Kidney (tissue), 22 donors: ENCODE data around the gene METTL14. TPM values are rescaled to one million over a fixed set of nuclear protein-coding genes. Genes with fewer than 3 reads are reported as not detected.
"Not testable (repeated sequence)": the region's sequence is repeated elsewhere in the genome, so short reads cannot be mapped to it uniquely, and the experiment has no call there.

Experiments used
- DNase-seq, 5 donors: peaks; one replicate each; pipeline ENCODE4 v3.0.0-alpha.2; 2013 to 2020
- FAIRE-seq: peaks from 2 replicates; lab custom pipeline; 2012; peaks lifted over from hg19 to GRCh38; lab: Jason Lieb, UNC
- H3K27ac ChIP-seq, 2 donors: one replicate each; pipeline ENCODE4 v1.7.0; 2013; ENCODE audit warnings: low read depth in 2 of 2, low read length in 2 of 2, inconsistent platforms in 1 of 2
- H3K27me3 ChIP-seq: one replicate; pipeline ENCODE4 v1.7.1; 2013; ENCODE audit warnings: low read length, inconsistent platforms; ENCODE audit not compliant: control insufficient read depth, insufficient read depth
- H3K36me3 ChIP-seq, 3 donors: one replicate each; pipeline versions ENCODE4 v1.7.0 to v1.7.1; 2013; ENCODE audit warnings: low read length in 3 of 3, control low read depth in 1 of 3, inconsistent platforms in 1 of 3; ENCODE audit not compliant: insufficient read depth in 3 of 3, control insufficient read depth in 2 of 3
- H3K4me1 ChIP-seq, 3 donors: one replicate each; pipeline versions ENCODE4 v1.7.0 to v1.7.1; 2013; ENCODE audit warnings: low read length in 3 of 3, inconsistent platforms in 1 of 3, low read depth in 1 of 3; ENCODE audit not compliant: control insufficient read depth in 2 of 3, insufficient read depth in 2 of 3
- H3K4me3 ChIP-seq, 3 donors: one replicate each; pipeline versions ENCODE4 v1.7.0 to v1.8.1; 2013; ENCODE audit warnings: low read length in 3 of 3, control low read depth in 1 of 3, inconsistent platforms in 1 of 3
- H3K9ac ChIP-seq, 3 donors: one replicate each; pipeline versions ENCODE4 v1.7.0 to v1.7.1; 2013; ENCODE audit warnings: low read length in 3 of 3, control low read depth in 1 of 3, inconsistent platforms in 1 of 3
- H3K9me3 ChIP-seq, 3 donors: one replicate each; pipeline versions ENCODE4 v1.7.0 to v1.7.1; 2013; ENCODE audit warnings: low read length in 3 of 3, control low read depth in 1 of 3, inconsistent platforms in 1 of 3; ENCODE audit not compliant: control insufficient read depth in 2 of 3, insufficient read depth in 1 of 3
- CTCF ChIP-seq: IDR thresholded peaks from 3 replicates; pipeline ENCODE4 v1.5.1; 2012; ENCODE audit warnings: mild to moderate bottlenecking, moderate library complexity, borderline replicate concordance; ENCODE audit not compliant: insufficient read depth; ENCODE audit errors: extremely low read depth
- intact Hi-C: fragments of 100-400 bp; cut with DNase I; formaldehyde crosslinking; loops from one replicate; pipeline ENCODE4 v1.11.1; 2022
- long read RNA-seq, 10 donors: library from polyadenylated mRNA in 1 of 10; unstranded in 1 of 10; transcript quantifications; one replicate each; pipeline ENCODE4 v2.0.0 and lab custom pipeline, GENCODE V29; 2021 to 2026
- polyA plus RNA-seq: library from polyadenylated mRNA; stranded (reverse); fragments of 350-450 nt; fragmentation: Illumina TruSeq; extraction: RNeasy Lipid Tissue Mini Kit (QIAGEN cat#74804); gene quantifications from one replicate; pipeline ENCODE4 v1.2.3, GENCODE V29; 2014; ENCODE audit warnings: low read depth, low replicate concordance; ENCODE audit not compliant: insufficient read depth
- total RNA-seq: library from RNA; stranded (reverse); fragmentation: NEBNext Ultra II Directional; extraction: Animal tissue kit (Norgen Biotek cat#: 25700); gene quantifications from one replicate; pipeline ENCODE4 v1.2.1, GENCODE V29; 2021
- donor health status: control.
- donor health status: control.
- donor health status: control.
- donor health status: control.
- donor health status: control.
- donor health status: DM: yes; HTN: yes; CAD: no.
- donor health status: Normal renal cell carcinoma (clear cell type).

Gene METTL14
- 46.4 TPM for total RNA-seq
- polyA plus RNA-seq, result 10.1 TPM
- long read RNA-seq, donor 1, full-length matches to known transcripts, result 5 of 5 reads
- long read RNA-seq, donor 1, partial matches to known transcripts, result 0 of 5 reads
- long read RNA-seq, donor 1, other reads (novel, unspliced or antisense), result 0 of 5 reads
- long read RNA-seq, donor 2, full-length matches to known transcripts, result 2 of 13 reads
- long read RNA-seq, donor 2, partial matches to known transcripts, result 11 of 13 reads
- long read RNA-seq, donor 2, other reads (novel, unspliced or antisense), result 0 of 13 reads
- long read RNA-seq, donor 3, full-length matches to known transcripts, result 7 of 82 reads
- long read RNA-seq, donor 3, partial matches to known transcripts, result 75 of 82 reads
- long read RNA-seq, donor 3, other reads (novel, unspliced or antisense), result 0 of 82 reads
- long read RNA-seq, donor 4, full-length matches to known transcripts, result 8 of 8 reads
- long read RNA-seq, donor 4, partial matches to known transcripts, result 0 of 8 reads
- long read RNA-seq, donor 4, other reads (novel, unspliced or antisense), result 0 of 8 reads
- long read RNA-seq, donor 5, full-length matches to known transcripts, result 1 of 1 reads
- long read RNA-seq, donor 5, partial matches to known transcripts, result 0 of 1 reads
- long read RNA-seq, donor 5, other reads (novel, unspliced or antisense), result 0 of 1 reads
- long read RNA-seq, donor 6, full-length matches to known transcripts, result 16 of 52 reads
- long read RNA-seq, donor 6, partial matches to known transcripts, result 36 of 52 reads
- long read RNA-seq, donor 6, other reads (novel, unspliced or antisense), result 0 of 52 reads
- long read RNA-seq, donor 7, full-length matches to known transcripts, result 8 of 14 reads
- long read RNA-seq, donor 7, partial matches to known transcripts, result 1 of 14 reads
- long read RNA-seq, donor 7, other reads (novel, unspliced or antisense), result 5 of 14 reads
- long read RNA-seq, donor 8, full-length matches to known transcripts, result 2 of 7 reads
- long read RNA-seq, donor 8, partial matches to known transcripts, result 0 of 7 reads
- long read RNA-seq, donor 8, other reads (novel, unspliced or antisense), result 5 of 7 reads
- long read RNA-seq, donor 9, full-length matches to known transcripts, result 4 of 4 reads
- long read RNA-seq, donor 9, partial matches to known transcripts, result 0 of 4 reads
- long read RNA-seq, donor 9, other reads (novel, unspliced or antisense), result 0 of 4 reads
- long read RNA-seq, donor 10, full-length matches to known transcripts, result 3 of 3 reads
- long read RNA-seq, donor 10, partial matches to known transcripts, result 0 of 3 reads
- long read RNA-seq, donor 10, other reads (novel, unspliced or antisense), result 0 of 3 reads

- FAIRE-seq, result no peak
Observed at GRCh38 chr4:118684873-118685811, at the start of gene METTL14. METTL14 (plus strand) TSS chr4:118685392; CDS start chr4:118685535, 143 bp downstream.

GRCh38 chr4:118636126-118636525 lies 49.1 kb upstream of the METTL14 start:
- H3K9me3 ChIP-seq, intact Hi-C loops, FAIRE-seq, H3K9ac ChIP-seq, H3K27me3 ChIP-seq, H3K27ac ChIP-seq, H3K36me3 ChIP-seq, DNase-seq, H3K4me3 ChIP-seq, H3K4me1 ChIP-seq: not testable (repeated sequence)

More at GRCh38 chr4:118684873-118685811, at the start of gene METTL14:
- Histone ChIP-seq H3K27ac (peak within 1 kb of the TSS; percentile 80 to 89), H3K36me3 (peaks cover 0 to 3% (median 0%) of the 10 kb centered on the region in 3 donors), H3K4me3 (peak within 1 kb of the TSS; percentile 85 to 93 (median 91)), H3K4me1 (peaks cover 0 to 12% (median 9%) of the 10 kb centered on the region in 3 donors), H3K27me3 (no peaks in the 10 kb centered on the region), H3K9ac (peak within 1 kb of the TSS; percentile 81 to 93 (median 88)), H3K9me3 (no peaks in the 10 kb centered on the region)
- intact Hi-C loops, result no loop called here
- TF ChIP-seq CTCF, result peak; percentile 9
- DNase-seq, result peak; percentile 95 to 98 (median 96)

GRCh38 chr4:118664665-118665064 lies 20.5 kb upstream of the METTL14 start:
- FAIRE-seq, intact Hi-C loops: not testable (repeated sequence)

GRCh38 chr4:118669220-118669619 lies 16.0 kb upstream of the METTL14 start:
- H3K4me1 ChIP-seq, H3K27ac ChIP-seq, H3K36me3 ChIP-seq, intact Hi-C loops, H3K9me3 ChIP-seq, H3K9ac ChIP-seq, FAIRE-seq, H3K4me3 ChIP-seq, H3K27me3 ChIP-seq: not testable (repeated sequence)
- peak in 4 of 5 donors; percentile 71 to 91 (median 86) for DNase-seq

More at GRCh38 chr4:118664665-118665064, 20.5 kb upstream of the METTL14 start:
- not testable (repeated sequence) for H3K27me3 ChIP-seq, H3K4me3 ChIP-seq, H3K4me1 ChIP-seq, H3K27ac ChIP-seq, H3K9me3 ChIP-seq, H3K36me3 ChIP-seq, DNase-seq, H3K9ac ChIP-seq
- peak; percentile 10 for TF ChIP-seq CTCF

- FAIRE-seq, H3K27me3 ChIP-seq, H3K9ac ChIP-seq, H3K36me3 ChIP-seq, H3K4me3 ChIP-seq, H3K9me3 ChIP-seq, H3K27ac ChIP-seq, intact Hi-C loops, DNase-seq, H3K4me1 ChIP-seq: not testable (repeated sequence)
Observed at GRCh38 chr4:118670968-118671367, 14.2 kb upstream of the METTL14 start.
